ENCODE data around the gene ASCC2. TPM values are rescaled to one million over a fixed set of nuclear protein-coding genes. Genes with fewer than 3 reads are reported as not detected.

The ASCC2 gene
- total and polyA plus RNA-seq, 10 donors, result 34.1 to 89.0 (median 62.9) TPM

DNA sequence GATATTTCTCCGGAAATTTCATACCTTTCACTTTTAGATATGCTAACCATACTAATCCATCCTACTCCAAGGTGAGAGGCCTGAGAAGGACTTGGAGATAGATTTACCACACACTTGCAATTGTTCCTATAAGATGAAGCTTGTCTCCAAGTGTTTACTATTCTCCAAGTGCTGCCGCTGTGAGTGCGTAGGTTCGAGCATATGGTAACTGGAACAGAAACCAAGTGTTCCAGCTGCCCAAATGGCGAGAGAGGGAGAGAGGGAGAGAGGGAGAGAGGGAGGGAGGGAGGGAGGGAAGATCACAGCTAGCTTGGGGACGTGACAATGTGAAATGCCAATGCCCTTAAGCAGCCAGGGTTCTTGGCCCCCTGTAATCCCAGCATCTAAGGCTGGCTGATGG is 21.5 kb downstream of the ASCC2 start:
- WGBS, 5 donors, result 84 to 94% (median 92%) methylated on average over 6 of the region's 6 CpGs
- H3K4me3 ChIP-seq, result no peak overlapping the region
- H3K27me3 ChIP-seq (replicated peaks in 1 of 7), result no peaks in the 10 kb centered on the region
- no peak for DNase-seq
- TF ChIP-seq POLR2AphosphoS5 (IDR thresholded peaks at IDR 0.05) (no peak), POLR2A (IDR thresholded peaks at IDR 0.05) (no peak)
- TF ChIP-seq, protein P1, sequence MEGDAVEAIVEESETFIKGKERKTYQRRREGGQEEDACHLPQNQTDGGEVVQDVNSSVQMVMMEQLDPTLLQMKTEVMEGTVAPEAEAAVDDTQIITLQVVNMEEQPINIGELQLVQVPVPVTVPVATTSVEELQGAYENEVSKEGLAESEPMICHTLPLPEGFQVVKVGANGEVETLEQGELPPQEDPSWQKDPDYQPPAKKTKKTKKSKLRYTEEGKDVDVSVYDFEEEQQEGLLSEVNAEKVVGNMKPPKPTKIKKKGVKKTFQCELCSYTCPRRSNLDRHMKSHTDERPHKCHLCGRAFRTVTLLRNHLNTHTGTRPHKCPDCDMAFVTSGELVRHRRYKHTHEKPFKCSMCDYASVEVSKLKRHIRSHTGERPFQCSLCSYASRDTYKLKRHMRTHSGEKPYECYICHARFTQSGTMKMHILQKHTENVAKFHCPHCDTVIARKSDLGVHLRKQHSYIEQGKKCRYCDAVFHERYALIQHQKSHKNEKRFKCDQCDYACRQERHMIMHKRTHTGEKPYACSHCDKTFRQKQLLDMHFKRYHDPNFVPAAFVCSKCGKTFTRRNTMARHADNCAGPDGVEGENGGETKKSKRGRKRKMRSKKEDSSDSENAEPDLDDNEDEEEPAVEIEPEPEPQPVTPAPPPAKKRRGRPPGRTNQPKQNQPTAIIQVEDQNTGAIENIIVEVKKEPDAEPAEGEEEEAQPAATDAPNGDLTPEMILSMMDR (IDR thresholded peaks at IDR 0.05 in 8 of 11, conservative IDR thresholded peaks at IDR 0.05 in 3 of 11), result no peak
- H3K27ac ChIP-seq, result no peak overlapping the region
- H3K4me1 ChIP-seq, result peaks cover 0 to 8% (median 3%) of the 10 kb centered on the region in 6 donors
- no peaks in the 10 kb centered on the region for H3K9me3 ChIP-seq
- intact Hi-C loops (cut with DNase I; ENCODE audit: low total_unique reads), result no loop called here
- H3K36me3 ChIP-seq, result peaks cover 7 to 100% (median 94%) of the 10 kb centered on the region in 6 donors

DNA sequence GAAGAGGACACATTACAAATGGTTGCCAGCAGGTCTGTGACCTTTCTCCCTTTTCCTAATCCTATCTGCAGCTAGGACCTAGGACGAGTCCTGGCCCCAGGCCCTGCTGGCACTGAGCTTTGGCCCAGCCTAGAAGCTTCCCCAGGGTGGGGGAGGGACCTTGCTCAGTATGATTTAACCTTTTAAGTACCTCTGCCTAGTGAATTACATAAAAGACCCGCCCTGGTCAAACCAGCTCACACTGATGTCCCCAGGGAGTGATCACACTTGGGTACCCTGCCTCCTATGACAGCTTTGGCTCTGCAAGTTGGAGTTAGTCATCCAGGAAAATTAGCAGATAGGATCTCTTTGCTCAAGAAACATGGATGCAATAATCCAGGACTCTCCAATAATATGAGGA is 21.9 kb downstream of the ASCC2 start:
- peaks cover 0 to 4% (median 1%) of the 10 kb centered on the region in 6 donors for H3K4me1 ChIP-seq
- DNase-seq, result no peak
- no peak overlapping the region for H3K4me3 ChIP-seq
- no peak overlapping the region for H3K27ac ChIP-seq
- no peaks in the 10 kb centered on the region for H3K9me3 ChIP-seq
- 79 to 93% (median 87%) methylated on average over 2 of the region's 2 CpGs for WGBS, 5 donors
- intact Hi-C loops (cut with DNase I; ENCODE audit: low total_unique reads), result no loop called here
- H3K36me3 ChIP-seq, result peaks cover 7 to 100% (median 94%) of the 10 kb centered on the region in 6 donors
- H3K27me3 ChIP-seq (replicated peaks in 1 of 7), result no peaks in the 10 kb centered on the region
- TF ChIP-seq POLR2A (IDR thresholded peaks at IDR 0.05) (no peak), POLR2AphosphoS5 (IDR thresholded peaks at IDR 0.05) (no peak)
- TF ChIP-seq, protein P1 (IDR thresholded peaks at IDR 0.05 in 8 of 11, conservative IDR thresholded peaks at IDR 0.05 in 3 of 11), result no peak

DNA sequence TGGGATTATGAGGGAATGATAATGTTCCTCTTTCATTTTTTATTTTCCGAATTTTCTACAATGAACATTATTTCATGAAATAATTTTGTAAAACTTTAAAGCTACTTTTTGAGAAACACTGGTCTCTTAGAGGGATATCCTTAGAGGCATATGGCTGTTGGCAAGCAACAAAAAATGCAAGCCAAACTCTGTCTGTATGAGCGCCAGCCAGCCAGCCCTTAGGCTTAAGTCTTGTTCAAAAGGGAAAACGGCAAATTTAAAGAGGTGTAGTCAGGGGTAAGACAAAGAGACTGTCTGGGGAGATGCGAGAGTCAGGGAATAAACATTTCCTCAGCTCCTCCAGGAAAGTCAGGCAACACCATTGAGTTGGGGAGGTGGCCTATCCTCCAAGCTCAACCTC is 22.5 kb downstream of the ASCC2 start:
- WGBS, 5 donors, result 93 to 97% (median 94%) methylated on average over 4 of the region's 4 CpGs
- Histone ChIP-seq H3K9me3 (no peaks in the 10 kb centered on the region), H3K4me3 (no peak overlapping the region), H3K27ac (no peak overlapping the region), H3K4me1 (no peaks in the 10 kb centered on the region), H3K27me3 (replicated peaks in 1 of 7) (no peaks in the 10 kb centered on the region), H3K36me3 (peaks cover 7 to 100% (median 94%) of the 10 kb centered on the region in 6 donors)
- TF ChIP-seq POLR2AphosphoS5 (IDR thresholded peaks at IDR 0.05) (no peak), POLR2A (IDR thresholded peaks at IDR 0.05) (no peak)
- TF ChIP-seq, protein P1 (IDR thresholded peaks at IDR 0.05 in 8 of 11, conservative IDR thresholded peaks at IDR 0.05 in 3 of 11), result no peak
- DNase-seq, result no peak
- intact Hi-C loops (cut with DNase I; ENCODE audit: low total_unique reads), result no loop called here

DNA sequence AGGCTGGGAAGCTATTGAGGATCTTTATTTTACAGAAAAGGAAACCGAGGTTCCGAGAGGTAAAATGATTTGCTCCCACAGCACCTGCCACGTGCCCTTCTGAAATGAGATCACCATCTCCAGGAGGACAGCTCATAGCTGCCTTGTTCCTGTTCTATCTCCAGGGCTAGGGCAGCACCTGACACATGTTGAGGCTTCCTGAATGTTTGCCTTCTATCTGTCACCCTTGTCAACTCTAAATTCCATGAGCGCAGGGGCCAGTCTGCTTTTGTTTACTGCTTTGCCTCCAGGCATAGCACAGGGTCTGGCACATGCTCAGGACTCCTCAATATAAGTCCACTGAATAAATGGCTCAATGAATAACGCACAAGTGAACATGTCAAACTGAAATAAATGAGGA is 24.1 kb downstream of the ASCC2 start:
- Histone ChIP-seq H3K4me3 (no peak overlapping the region), H3K27ac (no peak overlapping the region), H3K4me1 (no peaks in the 10 kb centered on the region), H3K27me3 (replicated peaks in 1 of 7) (no peaks in the 10 kb centered on the region), H3K36me3 (peaks cover 7 to 100% (median 87%) of the 10 kb centered on the region in 6 donors), H3K9me3 (no peaks in the 10 kb centered on the region)
- WGBS, 5 donors, result 84 to 95% (median 89%) methylated on average over 5 of the region's 5 CpGs
- intact Hi-C loops (cut with DNase I; ENCODE audit: low total_unique reads), result no loop called here
- TF ChIP-seq, protein P1 (IDR thresholded peaks at IDR 0.05 in 8 of 11, conservative IDR thresholded peaks at IDR 0.05 in 3 of 11), result no peak
- TF ChIP-seq POLR2A (IDR thresholded peaks at IDR 0.05), result no peak
- no peak for TF ChIP-seq POLR2AphosphoS5 (IDR thresholded peaks at IDR 0.05)
- DNase-seq, result no peak

Data from spleen (tissue), 11 donors.